NCI-H526 treated with DMSO at 0.1 percent for 48 hours (cell line): ENCODE data around the gene BICRAL.
"Not testable (repeated sequence)": the region's sequence is repeated elsewhere in the genome, so short reads cannot be mapped to it uniquely, and the experiment has no call there.

Experiments used
- DNase-seq: peaks from one replicate; lab custom pipeline; 2025; lab: John Stamatoyannopoulos, UW

BICRAL gene

GRCh38 chr6:42791706-42792320, 10.0 kb downstream of the BICRAL start:
- no peak for DNase-seq

GRCh38 chr6:42795651-42796050, 13.8 kb downstream of the BICRAL start:
- DNase-seq: no peak

- no peak for DNase-seq
Measured at GRCh38 chr6:42796171-42796570, 14.3 kb downstream of the BICRAL start.

DNA sequence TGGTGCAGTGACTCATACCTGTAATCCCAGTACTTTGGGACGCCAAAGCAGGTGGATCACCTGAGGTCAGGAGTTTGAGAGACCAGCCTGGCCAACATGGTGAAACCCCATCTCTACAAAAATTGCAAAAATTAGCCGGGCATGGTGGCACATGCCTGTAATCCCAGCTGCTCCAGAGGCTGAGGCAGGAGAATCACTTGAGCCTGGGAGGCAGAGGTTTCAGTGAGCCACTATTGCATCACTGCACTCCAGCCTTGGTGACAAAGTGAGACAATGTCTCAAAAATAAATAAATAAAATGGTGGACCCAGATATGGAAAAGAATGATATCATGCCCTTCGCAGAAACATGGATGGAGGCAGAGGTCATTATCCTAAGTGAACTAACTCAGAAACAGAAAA, 15.8 kb downstream of the BICRAL start:
- not testable (repeated sequence) for DNase-seq

GRCh38 chr6:42805297-42805861, 23.5 kb downstream of the BICRAL start:
- no peak for DNase-seq

DNA sequence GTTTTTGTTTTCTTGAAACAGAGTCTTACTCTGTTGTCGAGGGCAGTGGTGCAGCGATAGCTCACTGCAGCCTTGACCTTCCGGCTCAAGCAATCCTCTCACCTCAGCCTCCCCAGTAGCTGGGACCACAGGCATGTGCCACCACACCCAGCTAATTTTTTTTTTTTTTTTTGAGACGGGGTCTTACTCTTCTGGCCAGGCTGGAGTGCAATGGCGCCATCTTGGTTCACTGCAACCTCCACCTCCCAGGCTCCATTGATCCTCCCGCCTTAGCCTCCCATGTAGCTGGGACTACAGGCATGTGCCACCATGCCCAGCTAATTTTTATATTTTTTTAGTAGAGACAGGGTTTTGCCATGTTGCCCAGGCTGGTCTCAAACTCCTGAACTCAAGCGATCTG, 24.5 kb downstream of the BICRAL start:
- DNase-seq: not testable (repeated sequence)

DNA sequence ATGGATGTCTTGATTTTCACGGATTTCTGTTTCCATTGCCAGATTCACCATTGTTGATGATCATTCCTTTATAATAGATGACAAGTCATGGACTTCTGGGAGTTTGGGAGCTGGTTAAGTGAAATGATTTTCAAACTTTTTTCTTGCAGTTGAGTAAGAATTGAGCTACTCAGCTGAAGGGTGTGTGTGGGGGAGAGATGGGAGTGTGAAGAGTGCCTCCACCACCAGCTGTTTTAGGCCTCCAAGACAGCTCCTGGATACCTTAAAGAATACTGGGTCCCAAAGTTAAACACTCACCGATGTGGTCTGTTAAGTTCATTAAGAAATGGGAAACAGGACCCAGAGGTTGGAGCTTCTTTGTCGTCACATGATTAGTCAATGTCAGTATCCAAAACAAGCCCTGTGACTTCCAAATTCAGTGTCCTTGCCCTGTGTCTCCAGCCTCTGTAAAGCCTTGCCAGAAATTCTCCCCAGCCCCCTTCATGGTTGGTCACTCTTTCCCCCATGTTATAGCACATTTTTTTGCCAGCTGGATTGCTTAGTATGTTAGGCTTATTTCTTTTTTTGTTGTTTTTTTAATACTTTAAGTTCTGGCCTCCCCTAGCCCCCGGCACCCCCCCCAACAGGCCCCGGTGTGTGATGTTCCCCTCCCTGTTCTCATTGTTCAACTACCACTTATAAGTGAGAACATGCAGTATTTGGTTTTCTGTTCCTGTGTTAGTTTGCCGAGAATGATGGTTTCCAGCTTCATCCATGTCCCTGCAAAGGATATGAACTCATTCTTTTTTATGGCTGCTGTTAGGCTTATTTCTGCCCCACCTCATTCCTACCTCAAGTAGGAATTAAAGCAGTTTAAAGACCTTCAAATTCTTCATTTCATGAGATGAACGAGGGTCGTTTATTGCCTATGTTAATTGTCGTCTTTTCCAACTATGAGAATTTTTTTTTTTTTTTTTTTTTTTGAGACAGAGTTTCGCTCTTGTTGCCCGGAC, 26.9 kb downstream of the BICRAL start:
- no peak for DNase-seq

- DNase-seq: no peak
Measured at GRCh38 chr6:42813074-42813645, 31.3 kb downstream of the BICRAL start.

GRCh38 chr6:42813906-42814444, 32.1 kb downstream of the BICRAL start:
- no peak for DNase-seq

DNA sequence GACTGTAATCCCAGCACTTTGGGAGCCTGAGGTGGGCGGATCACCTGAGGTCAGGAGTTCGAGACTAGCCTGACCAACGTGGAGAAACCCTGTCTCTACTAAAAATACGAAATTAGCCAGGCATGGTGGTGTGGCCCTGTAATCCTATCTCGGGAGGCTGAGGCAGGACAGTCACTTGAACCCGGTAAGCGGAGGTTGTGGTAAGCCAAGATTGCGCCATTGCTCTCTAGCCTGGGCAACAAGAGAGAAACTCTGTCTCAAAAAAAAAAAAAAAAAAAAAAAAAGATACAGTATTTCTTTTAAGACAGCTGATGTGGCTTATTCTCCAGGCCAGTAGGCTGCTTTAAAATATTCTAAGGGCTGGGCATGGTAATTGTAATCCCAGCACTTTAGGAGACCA, 33.9 kb downstream of the BICRAL start:
- DNase-seq: not testable (repeated sequence)

GRCh38 chr6:42817907-42818306, 36.1 kb downstream of the BICRAL start:
- DNase-seq: no peak

- DNase-seq: no peak
Measured at GRCh38 chr6:42818416-42818815, 36.6 kb downstream of the BICRAL start.

GRCh38 chr6:42818878-42819277, 37.0 kb downstream of the BICRAL start:
- DNase-seq: no peak

DNA sequence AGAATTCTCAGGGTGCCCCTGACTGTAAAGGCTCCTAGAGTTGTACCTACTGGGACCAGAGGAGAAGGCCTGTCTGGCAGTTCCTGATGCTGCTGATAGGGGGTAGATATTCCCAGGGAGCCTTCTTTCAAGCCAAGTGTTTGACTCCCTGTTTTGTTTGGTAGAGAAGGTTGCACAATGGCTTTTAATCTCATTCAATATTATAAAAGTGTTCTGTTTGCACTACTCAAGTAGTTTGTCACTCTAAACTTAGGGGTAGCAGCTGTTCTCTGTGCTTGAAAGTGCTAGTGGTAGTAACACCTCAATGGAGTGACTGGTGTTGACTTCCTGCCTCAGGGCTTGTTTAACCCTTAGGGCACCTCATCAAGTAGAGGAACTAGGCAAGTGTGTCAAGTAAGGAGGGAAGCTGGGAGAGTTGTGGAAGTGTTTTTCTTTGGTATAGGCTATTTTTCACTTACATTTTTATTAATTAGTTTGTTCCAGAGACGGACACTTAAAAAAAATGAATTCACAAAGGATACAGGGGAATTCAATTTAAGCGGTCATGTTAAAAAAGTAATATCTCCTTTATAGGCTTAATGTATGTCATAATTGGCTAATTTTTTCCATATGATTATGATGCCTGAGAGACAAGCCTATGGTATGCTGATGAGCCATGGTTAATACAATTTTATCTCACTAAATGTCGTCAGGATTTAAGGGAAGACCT, 38.1 kb downstream of the BICRAL start:
- no peak for DNase-seq

DNA sequence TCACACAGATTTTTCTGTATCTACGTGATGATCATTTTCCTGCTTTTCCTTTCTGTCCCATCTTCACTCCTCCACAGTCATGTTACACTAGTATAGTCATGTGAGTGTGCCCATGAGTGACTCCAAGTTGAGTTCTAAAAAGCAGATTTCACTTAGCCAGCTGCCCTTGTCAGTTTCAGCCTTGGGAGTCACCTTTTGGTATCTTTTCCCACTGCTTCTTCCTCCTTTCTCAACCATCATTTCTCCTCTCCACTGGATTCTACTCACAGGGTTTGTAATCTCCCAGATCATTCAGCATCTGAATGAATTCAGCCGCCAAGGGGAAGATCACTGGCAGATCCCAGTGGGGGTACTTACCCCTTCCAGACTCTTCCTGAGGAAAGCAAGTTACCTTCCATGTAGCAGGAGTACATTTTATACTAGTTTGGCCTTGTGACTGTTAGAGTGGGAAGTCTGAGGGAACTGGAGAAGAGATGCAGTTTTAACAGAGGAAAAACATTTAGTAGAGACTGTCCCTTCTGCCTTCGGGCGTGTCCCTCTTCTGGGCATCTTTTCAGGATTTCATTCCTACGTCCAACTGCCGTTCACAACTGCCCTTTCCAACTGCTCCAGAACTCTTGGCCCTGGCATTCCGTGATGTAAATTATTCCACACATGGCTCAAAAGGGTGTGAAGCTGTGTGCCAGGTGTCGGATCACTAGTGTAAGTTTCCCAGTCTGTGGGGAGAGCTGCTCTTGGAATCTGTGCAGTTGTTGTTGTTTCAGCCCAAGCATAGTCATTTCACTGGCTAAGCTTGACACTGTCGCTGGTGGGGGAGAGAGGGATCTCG, 38.9 kb downstream of the BICRAL start:
- no peak for DNase-seq

DNA sequence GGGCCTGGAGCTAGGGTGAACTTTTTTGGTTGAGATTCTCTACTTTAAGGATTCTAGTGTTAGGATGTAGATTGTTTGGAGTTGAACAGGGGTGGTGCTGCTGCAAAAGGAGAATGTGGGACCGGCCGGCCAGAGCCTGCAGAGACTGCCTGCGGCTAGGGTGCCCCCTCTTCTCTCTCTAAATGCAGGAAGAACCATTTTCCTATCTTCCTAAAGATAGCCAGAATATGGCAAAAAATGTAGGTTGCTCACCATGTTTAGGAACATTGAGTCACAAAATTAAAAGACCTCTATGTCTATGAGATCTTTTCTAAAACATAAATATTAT, 39.5 kb downstream of the BICRAL start:
- DNase-seq: no peak

GRCh38 chr6:42821846-42822245, 40.0 kb downstream of the BICRAL start:
- no peak for DNase-seq

GRCh38 chr6:42829561-42830092, 47.8 kb downstream of the BICRAL start:
- DNase-seq: no peak

- DNase-seq: no peak
Measured at GRCh38 chr6:42831237-42831636, 49.4 kb downstream of the BICRAL start.

- DNase-seq: no peak
Measured at GRCh38 chr6:42834056-42834455, 52.2 kb downstream of the BICRAL start.
